ENCODE data around the gene BLTP1. TPM values are rescaled to one million over a fixed set of nuclear protein-coding genes. Genes with fewer than 3 reads are reported as not detected.

Gene BLTP1
- total RNA-seq, 1 experiment from 2014 or later = 25.4 TPM

DNA sequence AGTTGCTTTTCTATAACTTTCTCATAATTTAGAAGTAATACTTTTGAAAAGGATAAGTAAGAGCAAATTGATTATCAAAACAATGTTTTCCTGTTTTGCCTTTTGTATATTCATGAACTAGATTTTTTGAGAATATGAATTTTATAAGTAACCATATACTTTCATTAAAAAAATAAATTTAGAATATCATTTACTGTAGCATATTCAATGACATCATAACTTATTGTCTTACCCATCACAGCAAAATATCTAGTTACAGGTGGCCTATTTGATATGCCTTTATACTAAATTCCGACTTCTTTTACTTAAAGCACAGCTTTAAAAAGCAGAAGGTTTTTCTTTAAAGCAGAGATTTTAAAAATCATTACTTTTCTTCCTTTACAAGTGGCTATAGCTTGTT lies 20.1 kb downstream of the BLTP1 start:
- intact Hi-C loops (cut with micrococcal nuclease) = no loop called here
- H4K20me1 ChIP-seq (ENCODE audit: insufficient read depth) = no peaks in the 10 kb centered on the region
- DNase-seq (ENCODE audit: low read depth, low spot score) (no peak), ATAC-seq (no peak)
- peaks cover 0 to 3% of the 10 kb centered on the region in 2 experiments; a peak in 2 of 4 replicates for H3K36me3 ChIP-seq (ENCODE audit: control insufficient read depth in 1 of 2, insufficient read depth in 2 of 2, low read length in 2 of 2)
- ChIA-PET RAD21 (ENCODE audit: low non-redundant PET in 1 of 2, low total read pairs in 2 of 2, uncharacterized antibody in 2 of 2, unreplicated experiment in 2 of 2) (no interaction called here), CTCF (no interaction called here), POLR2A (no interaction called here)
- no peak overlapping the region for H3K4me2 ChIP-seq (ENCODE audit: low read length)
- H3K79me2 ChIP-seq (ENCODE audit: insufficient read depth, low read length) = peaks cover 22% of the 10 kb centered on the region
- no peaks in the 10 kb centered on the region for H3K27me3 ChIP-seq (ENCODE audit: insufficient read depth, low read length)
- H3K4me1 ChIP-seq (ENCODE audit: control insufficient read depth in 1 of 2, insufficient read depth in 2 of 2, low read length in 2 of 2) = no peaks in the 10 kb centered on the region
- H3K9me2 ChIP-seq (ENCODE audit: insufficient read depth) = no peaks in the 10 kb centered on the region
- BruUV-seq (replicated peaks) = no TSS peak
- no peak for TF ChIP-seq FOSL1 (IDR thresholded peaks at IDR 0.05; ENCODE audit: low read depth)
- no peak for TF ChIP-seq POLR2AphosphoS5 (IDR thresholded peaks at IDR 0.05; ENCODE audit: low read depth, low read length)
- TF ChIP-seq SRF (IDR thresholded peaks at IDR 0.05; ENCODE audit: low read depth) = no peak
- TF ChIP-seq RAD21 (IDR thresholded peaks at IDR 0.05; ENCODE audit: low read depth) = no peak
- no peak for TF ChIP-seq EZH2 (IDR thresholded peaks at IDR 0.05)
- TF ChIP-seq TCF7L2 (IDR thresholded peaks at IDR 0.05; ENCODE audit: borderline replicate concordance, extremely low read depth, insufficient read depth, insufficient read length) = no peak
- H3K4me3 ChIP-seq (replicated peaks in 1 of 2; ENCODE audit: low read depth in 1 of 2, low read length in 2 of 2) = no peak overlapping the region
- no peak overlapping the region for H3K9ac ChIP-seq (ENCODE audit: low read length)
- no peak overlapping the region for H2AFZ ChIP-seq (ENCODE audit: low read depth, low read length, poor library complexity, severe bottlenecking)
- H3K9me3 ChIP-seq (ENCODE audit: control insufficient read depth in 1 of 2, insufficient read depth in 1 of 2, low read depth in 1 of 2, low read length in 2 of 2) = no peaks in the 10 kb centered on the region
- no peak overlapping the region for H3K27ac ChIP-seq (ENCODE audit: low read depth, low read length)

DNA sequence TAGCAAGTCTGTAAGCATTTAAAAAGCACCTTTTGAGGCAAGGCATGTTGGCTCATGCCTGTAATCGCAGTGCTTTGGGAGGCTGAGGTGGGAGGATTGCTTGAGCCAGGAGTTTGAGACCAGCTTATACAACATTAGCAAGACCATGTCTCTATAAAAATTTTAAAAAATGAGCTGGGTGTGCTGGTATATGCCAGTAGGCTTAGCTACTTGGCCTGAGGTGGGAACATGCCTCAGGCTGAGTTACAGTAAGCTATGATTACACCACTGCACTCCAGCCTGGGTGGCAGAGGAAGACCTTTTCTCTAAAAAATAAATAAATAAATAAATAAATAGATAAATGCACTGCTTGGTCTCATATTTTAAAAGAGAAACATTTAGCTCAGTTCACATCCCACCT lies 26.8 kb downstream of the BLTP1 start:
- POLR2A ChIA-PET = no interaction called here
- Histone ChIP-seq H3K4me3 (replicated peaks in 1 of 2; ENCODE audit: low read depth in 1 of 2, low read length in 2 of 2) (no peak overlapping the region), H3K4me2 (ENCODE audit: low read length) (no peak overlapping the region), H3K9me3 (ENCODE audit: control insufficient read depth in 1 of 2, insufficient read depth in 1 of 2, low read depth in 1 of 2, low read length in 2 of 2) (no peaks in the 10 kb centered on the region), H3K9ac (ENCODE audit: low read length) (no peak overlapping the region), H2AFZ (ENCODE audit: low read depth, low read length, poor library complexity, severe bottlenecking) (no peak overlapping the region), H3K4me1 (ENCODE audit: control insufficient read depth in 1 of 2, insufficient read depth in 2 of 2, low read length in 2 of 2) (no peaks in the 10 kb centered on the region), H3K27me3 (ENCODE audit: insufficient read depth, low read length) (no peaks in the 10 kb centered on the region), H3K79me2 (ENCODE audit: insufficient read depth, low read length) (no peaks in the 10 kb centered on the region), H3K9me2 (ENCODE audit: insufficient read depth) (no peaks in the 10 kb centered on the region), H3K36me3 (ENCODE audit: control insufficient read depth in 1 of 2, insufficient read depth in 2 of 2, low read length in 2 of 2) (peaks cover 0 to 3% of the 10 kb centered on the region in 2 experiments; a peak in 2 of 4 replicates), H4K20me1 (ENCODE audit: insufficient read depth) (no peaks in the 10 kb centered on the region), H3K27ac (ENCODE audit: low read depth, low read length) (no peak overlapping the region)
- ATAC-seq (no peak), DNase-seq (ENCODE audit: low read depth, low spot score) (no peak)
- CTCF ChIA-PET = no interaction called here
- no peak for TF ChIP-seq SRF (IDR thresholded peaks at IDR 0.05; ENCODE audit: low read depth)
- TF ChIP-seq, protein P1, sequence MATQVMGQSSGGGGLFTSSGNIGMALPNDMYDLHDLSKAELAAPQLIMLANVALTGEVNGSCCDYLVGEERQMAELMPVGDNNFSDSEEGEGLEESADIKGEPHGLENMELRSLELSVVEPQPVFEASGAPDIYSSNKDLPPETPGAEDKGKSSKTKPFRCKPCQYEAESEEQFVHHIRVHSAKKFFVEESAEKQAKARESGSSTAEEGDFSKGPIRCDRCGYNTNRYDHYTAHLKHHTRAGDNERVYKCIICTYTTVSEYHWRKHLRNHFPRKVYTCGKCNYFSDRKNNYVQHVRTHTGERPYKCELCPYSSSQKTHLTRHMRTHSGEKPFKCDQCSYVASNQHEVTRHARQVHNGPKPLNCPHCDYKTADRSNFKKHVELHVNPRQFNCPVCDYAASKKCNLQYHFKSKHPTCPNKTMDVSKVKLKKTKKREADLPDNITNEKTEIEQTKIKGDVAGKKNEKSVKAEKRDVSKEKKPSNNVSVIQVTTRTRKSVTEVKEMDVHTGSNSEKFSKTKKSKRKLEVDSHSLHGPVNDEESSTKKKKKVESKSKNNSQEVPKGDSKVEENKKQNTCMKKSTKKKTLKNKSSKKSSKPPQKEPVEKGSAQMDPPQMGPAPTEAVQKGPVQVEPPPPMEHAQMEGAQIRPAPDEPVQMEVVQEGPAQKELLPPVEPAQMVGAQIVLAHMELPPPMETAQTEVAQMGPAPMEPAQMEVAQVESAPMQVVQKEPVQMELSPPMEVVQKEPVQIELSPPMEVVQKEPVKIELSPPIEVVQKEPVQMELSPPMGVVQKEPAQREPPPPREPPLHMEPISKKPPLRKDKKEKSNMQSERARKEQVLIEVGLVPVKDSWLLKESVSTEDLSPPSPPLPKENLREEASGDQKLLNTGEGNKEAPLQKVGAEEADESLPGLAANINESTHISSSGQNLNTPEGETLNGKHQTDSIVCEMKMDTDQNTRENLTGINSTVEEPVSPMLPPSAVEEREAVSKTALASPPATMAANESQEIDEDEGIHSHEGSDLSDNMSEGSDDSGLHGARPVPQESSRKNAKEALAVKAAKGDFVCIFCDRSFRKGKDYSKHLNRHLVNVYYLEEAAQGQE (IDR thresholded peaks at IDR 0.05; ENCODE audit: low read depth) = no peak
- TF ChIP-seq JUND (IDR thresholded peaks at IDR 0.05) = no peak
- TF ChIP-seq ZNF274 (IDR thresholded peaks at IDR 0.05; ENCODE audit: low read depth, low read length) = no peak
- TF ChIP-seq POLR2AphosphoS5 (IDR thresholded peaks at IDR 0.05; ENCODE audit: low read depth, low read length) = no peak
- no peak for TF ChIP-seq ELF1 (IDR thresholded peaks at IDR 0.05; ENCODE audit: borderline replicate concordance, low read depth)
- TF ChIP-seq ATF3 (IDR thresholded peaks at IDR 0.05) = no peak
- TF ChIP-seq RAD21 (IDR thresholded peaks at IDR 0.05; ENCODE audit: low read depth) = no peak
- TF ChIP-seq SIN3A (IDR thresholded peaks at IDR 0.05; ENCODE audit: low read depth) = no peak
- TF ChIP-seq, protein P2, sequence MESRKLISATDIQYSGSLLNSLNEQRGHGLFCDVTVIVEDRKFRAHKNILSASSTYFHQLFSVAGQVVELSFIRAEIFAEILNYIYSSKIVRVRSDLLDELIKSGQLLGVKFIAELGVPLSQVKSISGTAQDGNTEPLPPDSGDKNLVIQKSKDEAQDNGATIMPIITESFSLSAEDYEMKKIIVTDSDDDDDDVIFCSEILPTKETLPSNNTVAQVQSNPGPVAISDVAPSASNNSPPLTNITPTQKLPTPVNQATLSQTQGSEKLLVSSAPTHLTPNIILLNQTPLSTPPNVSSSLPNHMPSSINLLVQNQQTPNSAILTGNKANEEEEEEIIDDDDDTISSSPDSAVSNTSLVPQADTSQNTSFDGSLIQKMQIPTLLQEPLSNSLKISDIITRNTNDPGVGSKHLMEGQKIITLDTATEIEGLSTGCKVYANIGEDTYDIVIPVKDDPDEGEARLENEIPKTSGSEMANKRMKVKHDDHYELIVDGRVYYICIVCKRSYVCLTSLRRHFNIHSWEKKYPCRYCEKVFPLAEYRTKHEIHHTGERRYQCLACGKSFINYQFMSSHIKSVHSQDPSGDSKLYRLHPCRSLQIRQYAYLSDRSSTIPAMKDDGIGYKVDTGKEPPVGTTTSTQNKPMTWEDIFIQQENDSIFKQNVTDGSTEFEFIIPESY (IDR thresholded peaks at IDR 0.05; ENCODE audit: extremely low read depth, insufficient replicate concordance, low read length) = no peak
- TF ChIP-seq MAX (IDR thresholded peaks at IDR 0.05) = no peak
- RAD21 ChIA-PET (ENCODE audit: low non-redundant PET in 1 of 2, low total read pairs in 2 of 2, uncharacterized antibody in 2 of 2, unreplicated experiment in 2 of 2) = no interaction called here
- intact Hi-C loops (cut with micrococcal nuclease) = no loop called here
- no TSS peak for BruUV-seq (replicated peaks)

All from HCT116 (cell line).